Measurements from ENCODE around the gene RGPD4. TPM values are rescaled to one million over a fixed set of nuclear protein-coding genes. Genes with fewer than 3 reads are reported as not detected.
"Not testable (repeated sequence)": the region's sequence is repeated elsewhere in the genome, so short reads cannot be mapped to it uniquely, and the experiment has no call there.

Gene RGPD4
- total and polyA plus RNA-seq, 2 of the 8 experiments (the other 6 are each of a cell fraction or from before 2014, with no cell fraction given) = not detected

- TF ChIP-seq JUN (IDR thresholded peaks at IDR 0.05; ENCODE audit: low read depth, low read length) = no peak
These were observed 1.5 kb upstream of the RGPD4 start (continued) for GRCh38 chr2:107825206-107825563.

- CTCF ChIA-PET (ENCODE audit: partially characterized antibody); H2BK5ac ChIP-seq (ENCODE audit: low read depth, low read length); H2AFZ ChIP-seq (ENCODE audit: low read length): not testable (repeated sequence)
These were observed 2.8 kb downstream of the RGPD4 start for GRCh38 chr2:107829514-107829913.

More at GRCh38 chr2:107829514-107829913, 2.8 kb downstream of the RGPD4 start:
- H2BK20ac ChIP-seq (ENCODE audit: low read length); H3K4me2 ChIP-seq (ENCODE audit: insufficient read depth in 1 of 2, low read depth in 2 of 2, low read length in 2 of 2); FAIRE-seq; H3K4me1 ChIP-seq (replicated peaks in 1 of 4; ENCODE audit: control insufficient read depth in 3 of 4, insufficient read depth in 4 of 4, low read length in 3 of 4); H3K27me3 ChIP-seq (replicated peaks in 1 of 4; ENCODE audit: control insufficient read depth in 3 of 4, extremely low read depth in 1 of 4, insufficient read depth in 3 of 4, low read length in 3 of 4); H4K20me1 ChIP-seq (replicated peaks in 1 of 2; ENCODE audit: control insufficient read depth in 1 of 2, insufficient read depth in 2 of 2, low read length in 2 of 2); H3K23me2 ChIP-seq (ENCODE audit: low read depth, low read length); H3K79me1 ChIP-seq (ENCODE audit: low read depth, low read length); H3K27ac ChIP-seq (ENCODE audit: low read depth, low read length); H3K9ac ChIP-seq (replicated peaks in 1 of 4; ENCODE audit: extremely low read depth in 1 of 4, low read depth in 3 of 4, low read length in 3 of 4); H3K4me3 ChIP-seq (ENCODE audit: extremely low read depth in 1 of 4, insufficient read depth in 2 of 4, low read depth in 3 of 4, low read length in 4 of 4); H4K8ac ChIP-seq (ENCODE audit: extremely low read depth, insufficient read depth, low read length); H2BK12ac ChIP-seq (ENCODE audit: low read depth, low read length); H4K5ac ChIP-seq (ENCODE audit: insufficient read length, low read depth, low read length); H3K14ac ChIP-seq (ENCODE audit: insufficient read length); H3K4ac ChIP-seq (replicated peaks; ENCODE audit: insufficient read length, low read depth, low read length); H2BK15ac ChIP-seq (ENCODE audit: low read length); H3K36me3 ChIP-seq (ENCODE audit: control insufficient read depth in 2 of 4, insufficient read depth in 4 of 4, low read length in 3 of 4); H2AK5ac ChIP-seq (ENCODE audit: low read depth, low read length); H3K79me2 ChIP-seq (ENCODE audit: control insufficient read depth in 1 of 2, insufficient read depth in 2 of 2, low read length in 2 of 2); H2BK120ac ChIP-seq (replicated peaks; ENCODE audit: low read depth, low read length); H3K9me3 ChIP-seq (ENCODE audit: insufficient read depth in 2 of 2, low read depth in 1 of 2, low read length in 1 of 2); H3K56ac ChIP-seq (replicated peaks; ENCODE audit: insufficient read length, low read depth, low read length); H3K18ac ChIP-seq (ENCODE audit: extremely low read depth, low read length); H4K91ac ChIP-seq (replicated peaks; ENCODE audit: insufficient read length, low read length); H3K23ac ChIP-seq (ENCODE audit: insufficient read length); DNase-seq (ENCODE audit: low read depth in 1 of 2, low spot score in 2 of 2); POLR2A ChIA-PET (ENCODE audit: partially characterized antibody): not testable (repeated sequence)
- WGBS, 2 experiments (ENCODE audit: extremely low coverage in 1 of 2, insufficient coverage in 1 of 2, insufficient read length in 1 of 2, insufficient replicate concordance in 2 of 2, low coverage in 1 of 2, low lambda C conversion rate in 2 of 2, missing lambda C conversion rate in 1 of 2) = 100% methylated on average over 12 of the region's 46 CpGs; no CpG with 5 or more reads in 1 of the 2 experiments
